ENCODE results near the gene AGAP1.

Gene AGAP1

DNA sequence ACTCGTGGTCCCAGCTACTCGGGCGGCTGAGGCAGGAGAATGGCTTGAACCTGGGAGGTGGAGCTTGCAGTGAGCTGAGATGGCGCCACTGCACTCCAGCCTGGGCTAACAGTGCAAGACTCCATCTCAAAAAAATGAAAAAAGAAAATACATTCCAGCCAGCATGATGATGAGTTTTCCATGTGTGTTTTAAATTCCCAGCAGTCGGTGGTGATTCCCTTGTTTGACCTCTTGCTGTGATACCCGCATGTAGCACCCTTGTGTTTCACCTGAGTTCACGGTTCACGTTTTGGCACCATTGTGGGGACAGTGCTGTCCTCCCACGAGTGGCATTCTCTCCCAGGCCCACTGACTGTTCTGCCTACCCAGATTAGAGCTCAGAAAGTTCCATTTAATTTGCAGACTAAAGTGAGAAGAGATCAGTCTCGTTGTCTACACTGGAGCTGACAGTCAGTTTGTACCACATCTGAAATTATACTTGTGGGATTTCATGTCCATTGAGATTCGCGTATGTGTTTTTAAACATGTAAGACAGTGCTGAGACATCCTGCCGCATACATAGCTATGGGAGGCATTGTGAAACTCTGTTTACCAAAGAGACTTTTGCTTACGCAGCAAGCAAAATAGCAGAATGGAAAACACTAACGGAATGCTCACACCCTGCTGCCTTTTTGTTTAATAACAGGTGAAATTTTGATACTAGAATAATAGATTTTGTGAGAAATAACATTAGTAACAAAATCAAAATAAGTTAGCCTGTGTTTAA is 517.3 kb downstream of the AGAP1 start:
- Histone ChIP-seq H3K9me3 (ENCODE audit: severe bottlenecking) (no peaks in the 10 kb centered on the region), H3K4me3 (ENCODE audit: severe bottlenecking) (no peak overlapping the region), H3K4me1 (ENCODE audit: insufficient read depth, poor library complexity, severe bottlenecking) (no peaks in the 10 kb centered on the region), H3K27ac (ENCODE audit: poor library complexity, severe bottlenecking) (no peak overlapping the region), H3K36me3 (ENCODE audit: low read depth) (no peaks in the 10 kb centered on the region), H3K27me3 (ENCODE audit: insufficient read depth, poor library complexity, severe bottlenecking) (no peaks in the 10 kb centered on the region)
- no peak for ATAC-seq (ENCODE audit: low read depth)
- TF ChIP-seq, protein P1, sequence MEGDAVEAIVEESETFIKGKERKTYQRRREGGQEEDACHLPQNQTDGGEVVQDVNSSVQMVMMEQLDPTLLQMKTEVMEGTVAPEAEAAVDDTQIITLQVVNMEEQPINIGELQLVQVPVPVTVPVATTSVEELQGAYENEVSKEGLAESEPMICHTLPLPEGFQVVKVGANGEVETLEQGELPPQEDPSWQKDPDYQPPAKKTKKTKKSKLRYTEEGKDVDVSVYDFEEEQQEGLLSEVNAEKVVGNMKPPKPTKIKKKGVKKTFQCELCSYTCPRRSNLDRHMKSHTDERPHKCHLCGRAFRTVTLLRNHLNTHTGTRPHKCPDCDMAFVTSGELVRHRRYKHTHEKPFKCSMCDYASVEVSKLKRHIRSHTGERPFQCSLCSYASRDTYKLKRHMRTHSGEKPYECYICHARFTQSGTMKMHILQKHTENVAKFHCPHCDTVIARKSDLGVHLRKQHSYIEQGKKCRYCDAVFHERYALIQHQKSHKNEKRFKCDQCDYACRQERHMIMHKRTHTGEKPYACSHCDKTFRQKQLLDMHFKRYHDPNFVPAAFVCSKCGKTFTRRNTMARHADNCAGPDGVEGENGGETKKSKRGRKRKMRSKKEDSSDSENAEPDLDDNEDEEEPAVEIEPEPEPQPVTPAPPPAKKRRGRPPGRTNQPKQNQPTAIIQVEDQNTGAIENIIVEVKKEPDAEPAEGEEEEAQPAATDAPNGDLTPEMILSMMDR (IDR thresholded peaks at IDR 0.05; ENCODE audit: poor library complexity, severe bottlenecking), result no peak
- DNase-seq (ENCODE audit: low spot score), result no peak

GRCh38 chr2:236012155-236012554 is 518.3 kb downstream of the AGAP1 start:
- H3K27ac ChIP-seq (ENCODE audit: poor library complexity, severe bottlenecking), result no peak overlapping the region
- no peaks in the 10 kb centered on the region for H3K36me3 ChIP-seq (ENCODE audit: low read depth)
- no peak for ATAC-seq (ENCODE audit: low read depth)
- TF ChIP-seq, protein P1 (IDR thresholded peaks at IDR 0.05; ENCODE audit: poor library complexity, severe bottlenecking), result no peak
- H3K27me3 ChIP-seq (ENCODE audit: insufficient read depth, poor library complexity, severe bottlenecking), result no peaks in the 10 kb centered on the region
- H3K4me1 ChIP-seq (ENCODE audit: insufficient read depth, poor library complexity, severe bottlenecking), result no peaks in the 10 kb centered on the region
- no peak for DNase-seq (ENCODE audit: low spot score)
- no peak overlapping the region for H3K4me3 ChIP-seq (ENCODE audit: severe bottlenecking)
- H3K9me3 ChIP-seq (ENCODE audit: severe bottlenecking), result no peaks in the 10 kb centered on the region

DNA sequence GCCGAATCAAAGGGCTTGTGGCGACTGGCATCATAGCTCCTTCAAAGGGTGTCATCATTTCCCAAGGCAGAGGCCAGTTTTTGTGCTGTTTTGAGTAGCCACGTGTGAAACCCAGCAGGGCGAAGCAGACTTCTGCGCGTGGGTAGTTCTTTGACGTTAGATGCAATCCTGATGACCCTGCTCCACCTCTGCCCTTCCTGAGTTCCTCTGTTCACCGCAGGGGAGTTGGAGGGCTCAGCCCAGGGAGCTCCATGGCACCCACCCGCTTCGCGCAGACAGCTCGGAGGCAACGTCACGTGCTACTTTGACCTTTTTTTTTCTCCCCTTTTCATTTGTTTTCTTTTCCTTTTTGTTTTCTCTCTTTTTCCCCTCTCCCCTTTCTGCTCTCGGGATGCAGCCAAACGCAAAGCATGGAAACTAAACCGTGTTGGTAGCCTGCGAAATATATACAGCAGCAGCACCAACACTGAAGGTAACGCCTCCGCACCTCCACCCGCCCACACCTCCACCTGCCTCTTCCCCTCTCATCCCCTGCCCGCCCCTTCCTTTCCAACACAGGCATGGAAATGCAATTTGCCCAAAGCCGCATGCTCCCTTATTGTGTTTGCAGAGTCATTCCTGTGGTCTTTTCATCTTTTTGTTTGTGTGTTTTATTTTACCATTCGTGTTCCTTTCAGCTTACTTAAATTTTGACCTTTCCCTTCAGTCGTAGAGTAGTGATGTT is 520.7 kb downstream of the AGAP1 start:
- H3K4me3 ChIP-seq (ENCODE audit: severe bottlenecking), result no peak overlapping the region
- no peak for DNase-seq (ENCODE audit: low spot score)
- TF ChIP-seq, protein P1 (IDR thresholded peaks at IDR 0.05; ENCODE audit: poor library complexity, severe bottlenecking), result no peak
- H3K9me3 ChIP-seq (ENCODE audit: severe bottlenecking), result no peaks in the 10 kb centered on the region
- H3K36me3 ChIP-seq (ENCODE audit: low read depth), result no peaks in the 10 kb centered on the region
- H3K27ac ChIP-seq (ENCODE audit: poor library complexity, severe bottlenecking), result no peak overlapping the region
- H3K27me3 ChIP-seq (ENCODE audit: insufficient read depth, poor library complexity, severe bottlenecking), result no peaks in the 10 kb centered on the region
- ATAC-seq (ENCODE audit: low read depth), result no peak
- no peaks in the 10 kb centered on the region for H3K4me1 ChIP-seq (ENCODE audit: insufficient read depth, poor library complexity, severe bottlenecking)

GRCh38 chr2:236015171-236015570 is 521.3 kb downstream of the AGAP1 start:
- no peak for DNase-seq (ENCODE audit: low spot score)
- TF ChIP-seq, protein P1 (IDR thresholded peaks at IDR 0.05; ENCODE audit: poor library complexity, severe bottlenecking), result no peak
- H3K4me1 ChIP-seq (ENCODE audit: insufficient read depth, poor library complexity, severe bottlenecking), result no peaks in the 10 kb centered on the region
- no peak overlapping the region for H3K27ac ChIP-seq (ENCODE audit: poor library complexity, severe bottlenecking)
- H3K4me3 ChIP-seq (ENCODE audit: severe bottlenecking), result no peak overlapping the region
- no peaks in the 10 kb centered on the region for H3K27me3 ChIP-seq (ENCODE audit: insufficient read depth, poor library complexity, severe bottlenecking)
- no peaks in the 10 kb centered on the region for H3K36me3 ChIP-seq (ENCODE audit: low read depth)
- ATAC-seq (ENCODE audit: low read depth), result no peak
- no peaks in the 10 kb centered on the region for H3K9me3 ChIP-seq (ENCODE audit: severe bottlenecking)

- no peak overlapping the region for H3K27ac ChIP-seq (ENCODE audit: poor library complexity, severe bottlenecking)
- H3K36me3 ChIP-seq (ENCODE audit: low read depth), result no peaks in the 10 kb centered on the region
- H3K4me3 ChIP-seq (ENCODE audit: severe bottlenecking), result no peak overlapping the region
- no peaks in the 10 kb centered on the region for H3K4me1 ChIP-seq (ENCODE audit: insufficient read depth, poor library complexity, severe bottlenecking)
- DNase-seq (ENCODE audit: low spot score) (no peak), ATAC-seq (ENCODE audit: low read depth) (no peak)
- no peaks in the 10 kb centered on the region for H3K9me3 ChIP-seq (ENCODE audit: severe bottlenecking)
- TF ChIP-seq, protein P1 (IDR thresholded peaks at IDR 0.05; ENCODE audit: poor library complexity, severe bottlenecking), result no peak
- H3K27me3 ChIP-seq (ENCODE audit: insufficient read depth, poor library complexity, severe bottlenecking), result no peaks in the 10 kb centered on the region
These were observed 522.7 kb downstream of the AGAP1 start for GRCh38 chr2:236016496-236016895.

All from RWPE2 (cell line).